ENCODE data around the gene MRPL49. TPM values are rescaled to one million over a fixed set of nuclear protein-coding genes. Genes with fewer than 3 reads are reported as not detected.

Gene MRPL49
- total RNA-seq, 1 experiment from 2014 or later = 52.8 TPM

DNA sequence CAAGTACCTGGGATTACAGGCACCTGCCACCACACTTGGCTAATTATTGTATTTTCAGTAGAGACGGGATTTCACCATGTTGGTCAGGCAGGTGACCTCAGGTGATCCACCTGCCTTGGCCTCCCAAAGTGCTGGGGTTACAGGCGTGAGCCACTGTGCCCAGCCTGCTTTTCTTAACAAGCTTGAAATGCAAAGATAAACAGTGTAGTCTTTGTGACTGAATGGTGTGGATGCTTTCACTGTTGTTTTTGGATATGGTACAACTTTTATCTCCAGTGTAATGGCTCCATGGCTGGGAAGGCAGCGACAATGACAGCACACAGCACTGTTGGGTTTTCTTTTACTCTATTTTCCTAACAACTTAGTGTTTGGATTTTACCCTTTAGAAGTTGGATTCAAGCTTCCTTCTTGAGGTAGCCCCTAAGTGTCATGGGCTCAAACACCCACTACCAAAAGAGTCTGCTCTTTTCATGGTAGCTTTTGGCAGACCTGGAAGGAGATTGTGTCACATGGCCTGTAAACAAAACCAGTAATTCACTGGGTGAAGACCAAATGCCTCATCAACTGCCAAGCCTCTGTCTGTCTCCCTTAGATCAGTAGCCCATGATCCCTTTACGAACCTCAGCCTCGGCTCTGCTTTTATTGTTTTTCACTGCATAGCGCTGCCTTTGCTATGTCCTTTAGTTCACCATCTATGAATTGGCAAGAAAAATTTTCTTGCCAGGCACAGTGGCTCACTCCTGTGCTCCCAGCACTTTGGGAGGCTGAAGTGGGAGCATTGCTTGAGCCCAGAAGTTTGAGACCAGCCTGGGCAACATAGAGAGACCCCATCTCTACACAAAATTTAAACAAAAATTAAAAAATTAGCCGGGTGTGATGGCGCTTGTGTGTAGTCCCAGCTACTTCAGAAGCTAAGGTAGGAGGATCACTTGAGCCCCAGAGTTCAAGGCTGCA is 19.7 kb upstream of the MRPL49 start:
- DNase-seq (ENCODE audit: low spot score) = peak; percentile 27

DNA sequence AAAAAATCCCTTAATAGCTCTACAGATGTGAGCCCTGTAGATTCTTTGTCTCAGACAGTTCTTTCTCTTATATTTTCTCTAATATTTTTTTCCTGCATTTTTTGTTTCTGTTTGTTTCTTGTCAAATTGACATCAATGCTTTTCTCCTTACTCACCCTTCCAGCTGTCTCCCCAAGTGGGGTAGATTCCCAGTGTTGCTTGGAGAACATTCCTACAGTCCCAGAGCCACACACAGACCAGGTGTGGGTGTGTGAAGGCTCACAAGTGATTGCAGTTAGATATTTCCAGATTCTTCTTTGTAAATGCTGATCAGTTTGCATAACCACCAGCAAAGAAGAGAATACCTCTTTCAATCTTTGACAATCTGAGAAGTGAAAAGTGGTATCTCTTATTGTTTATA is 18.6 kb upstream of the MRPL49 start:
- no peak for DNase-seq (ENCODE audit: low spot score)

DNA sequence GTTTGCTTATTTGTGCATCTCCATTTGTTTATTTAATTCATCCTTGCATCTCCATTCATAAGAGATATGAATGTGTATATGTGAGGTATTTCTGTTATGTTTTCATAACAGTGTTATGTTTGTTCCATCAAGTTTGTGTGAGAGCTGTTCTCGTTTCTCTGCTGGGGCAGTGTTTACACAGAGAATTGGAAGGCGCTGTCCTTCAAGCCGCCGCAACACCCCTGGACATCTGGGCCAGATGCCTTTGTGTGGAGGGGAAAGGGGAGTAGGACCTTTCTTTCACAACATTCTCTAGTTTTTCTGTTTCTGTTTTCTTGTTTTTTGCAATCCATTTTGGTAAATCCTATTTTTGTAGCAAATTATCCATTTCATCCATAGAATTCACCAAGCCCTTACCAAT is 17.5 kb upstream of the MRPL49 start:
- no peak for DNase-seq (ENCODE audit: low spot score)

DNA sequence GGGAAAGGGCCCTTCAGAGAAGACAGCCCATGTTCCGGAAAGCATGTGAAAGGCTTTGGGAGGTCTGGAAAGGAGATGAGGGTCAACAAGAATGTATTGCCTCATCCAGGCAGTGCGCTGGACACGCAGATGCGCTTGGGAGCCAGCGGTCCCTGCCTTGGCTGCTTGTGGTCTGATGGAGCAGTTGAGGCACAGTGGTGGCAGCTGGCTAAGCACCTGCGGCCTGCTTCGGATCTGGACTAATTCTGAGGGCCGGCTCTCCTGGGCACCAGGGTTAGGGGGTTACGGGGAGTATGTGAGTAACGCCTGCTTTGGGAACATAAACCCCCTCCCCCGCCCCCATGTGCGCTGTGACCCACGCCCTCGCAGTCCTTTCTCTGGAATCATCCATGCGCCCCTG is 15.0 kb upstream of the MRPL49 start:
- DNase-seq (ENCODE audit: low spot score) = no peak

DNA sequence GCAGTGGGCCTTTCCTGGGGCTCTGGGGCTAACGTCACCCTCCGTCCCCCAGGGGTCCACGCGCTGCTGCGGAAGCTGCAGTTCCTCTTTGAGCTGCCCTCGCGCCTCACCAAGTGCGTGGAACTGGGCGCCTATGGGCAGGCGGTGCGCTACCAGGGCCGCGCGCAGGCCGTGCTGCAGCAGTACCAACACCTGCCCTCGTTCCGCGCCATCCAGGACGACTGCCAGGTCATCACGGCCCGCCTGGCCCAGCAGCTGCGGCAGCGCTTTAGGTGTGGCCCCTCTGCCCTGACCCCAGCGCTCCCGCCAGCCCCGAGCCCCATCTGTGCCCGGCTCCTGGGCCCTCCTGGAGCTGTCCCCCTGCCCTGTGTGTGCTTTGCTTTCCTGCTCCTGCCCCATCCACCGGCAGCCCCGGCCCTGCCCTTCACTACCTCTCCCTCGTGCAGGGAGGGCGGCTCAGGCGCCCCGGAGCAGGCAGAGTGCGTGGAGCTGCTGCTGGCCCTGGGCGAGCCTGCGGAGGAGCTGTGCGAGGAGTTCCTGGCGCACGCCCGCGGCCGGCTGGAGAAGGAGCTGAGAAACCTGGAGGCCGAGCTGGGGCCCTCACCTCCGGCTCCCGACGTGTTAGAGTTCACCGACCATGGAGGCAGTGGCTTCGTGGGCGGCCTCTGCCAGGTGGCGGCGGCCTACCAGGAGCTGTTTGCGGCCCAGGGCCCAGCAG is 14.2 kb upstream of the MRPL49 start:
- DNase-seq (ENCODE audit: low spot score) = no peak

DNA sequence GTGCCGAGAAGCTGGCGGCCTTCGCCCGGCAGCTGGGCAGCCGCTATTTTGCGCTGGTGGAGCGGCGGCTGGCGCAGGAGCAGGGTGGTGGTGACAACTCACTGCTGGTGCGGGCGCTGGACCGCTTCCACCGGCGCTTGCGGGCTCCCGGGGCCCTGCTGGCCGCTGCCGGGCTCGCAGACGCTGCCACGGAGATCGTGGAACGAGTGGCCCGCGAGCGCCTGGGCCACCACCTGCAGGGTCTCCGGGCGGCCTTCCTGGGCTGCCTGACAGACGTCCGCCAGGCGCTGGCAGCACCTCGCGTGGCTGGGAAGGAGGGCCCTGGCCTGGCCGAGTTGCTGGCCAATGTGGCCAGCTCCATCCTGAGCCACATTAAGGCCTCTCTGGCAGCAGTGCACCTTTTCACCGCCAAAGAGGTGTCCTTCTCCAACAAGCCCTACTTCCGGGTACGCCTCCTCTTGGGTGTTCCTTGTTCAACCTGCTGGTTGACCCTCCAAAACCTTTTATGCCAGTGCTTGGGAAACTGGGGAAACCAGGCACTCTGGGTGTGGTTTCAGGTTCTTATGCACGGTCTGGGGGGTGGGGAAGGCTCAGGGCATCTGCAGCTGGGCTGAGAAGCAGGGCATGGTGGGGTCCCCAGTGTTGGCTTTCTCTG is 13.5 kb upstream of the MRPL49 start:
- DNase-seq (ENCODE audit: low spot score) = no peak

DNA sequence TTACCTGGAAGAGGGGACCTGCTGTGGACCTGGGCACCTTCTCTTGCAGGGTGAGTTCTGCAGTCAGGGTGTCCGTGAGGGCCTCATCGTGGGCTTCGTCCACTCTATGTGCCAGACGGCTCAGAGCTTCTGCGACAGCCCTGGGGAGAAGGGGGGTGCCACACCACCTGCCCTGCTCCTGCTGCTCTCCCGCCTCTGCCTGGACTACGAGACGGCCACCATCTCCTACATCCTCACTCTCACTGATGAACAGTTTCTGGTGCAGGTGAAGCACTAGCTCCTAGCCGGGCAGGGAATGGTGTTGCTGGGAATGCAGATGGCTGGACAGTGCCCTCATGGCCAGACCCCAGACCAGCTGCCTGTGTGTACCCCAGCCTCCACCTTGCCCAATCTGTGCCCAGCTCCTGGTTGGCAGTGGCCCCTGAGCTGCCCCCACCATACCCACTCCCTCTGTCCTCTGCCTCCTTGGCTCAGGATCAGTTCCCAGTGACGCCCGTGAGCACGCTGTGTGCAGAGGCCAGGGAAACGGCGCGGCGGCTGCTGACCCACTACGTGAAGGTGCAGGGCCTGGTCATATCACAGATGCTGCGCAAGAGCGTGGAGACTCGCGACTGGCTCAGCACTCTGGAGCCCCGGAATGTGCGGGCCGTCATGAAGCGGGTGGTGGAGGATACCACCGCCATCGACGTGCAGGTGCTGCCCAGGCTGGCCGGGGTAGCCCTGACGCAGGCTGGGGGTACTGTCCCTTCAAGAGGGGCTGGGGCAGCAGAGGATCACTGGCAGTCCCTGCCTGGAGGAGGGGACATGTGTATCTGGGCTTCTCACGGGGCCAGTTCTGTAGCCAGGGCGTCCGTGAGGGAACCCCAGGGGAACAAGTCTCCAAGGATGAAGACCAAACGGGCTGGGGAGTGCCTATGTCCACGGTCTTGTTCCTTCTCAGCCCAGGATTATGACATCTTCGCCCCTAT is 12.6 kb upstream of the MRPL49 start:
- no peak for DNase-seq (ENCODE audit: low spot score)

DNA sequence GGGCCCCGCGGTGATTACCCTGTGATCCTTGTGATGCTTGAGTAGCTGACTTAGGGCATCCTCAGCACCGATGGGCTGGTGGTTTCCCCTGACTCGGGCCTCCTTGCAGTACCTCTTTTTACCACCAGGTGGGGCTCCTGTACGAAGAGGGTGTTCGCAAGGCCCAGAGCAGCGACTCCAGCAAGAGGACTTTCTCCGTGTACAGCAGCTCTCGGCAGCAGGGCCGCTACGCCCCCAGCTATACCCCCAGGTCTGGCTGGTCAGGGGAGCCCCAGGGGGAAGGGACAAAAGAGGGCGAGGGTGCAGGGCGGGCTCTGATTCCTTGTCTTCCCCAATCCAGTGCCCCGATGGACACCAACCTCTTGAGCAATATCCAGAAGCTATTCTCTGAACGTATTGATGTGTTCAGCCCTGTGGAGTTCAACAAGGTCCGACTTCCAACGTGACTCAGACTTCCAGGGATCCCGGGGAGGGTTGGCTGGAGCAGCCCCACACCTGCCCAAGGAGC is 11.7 kb upstream of the MRPL49 start:
- DNase-seq (ENCODE audit: low spot score) = peak; percentile 75

DNA sequence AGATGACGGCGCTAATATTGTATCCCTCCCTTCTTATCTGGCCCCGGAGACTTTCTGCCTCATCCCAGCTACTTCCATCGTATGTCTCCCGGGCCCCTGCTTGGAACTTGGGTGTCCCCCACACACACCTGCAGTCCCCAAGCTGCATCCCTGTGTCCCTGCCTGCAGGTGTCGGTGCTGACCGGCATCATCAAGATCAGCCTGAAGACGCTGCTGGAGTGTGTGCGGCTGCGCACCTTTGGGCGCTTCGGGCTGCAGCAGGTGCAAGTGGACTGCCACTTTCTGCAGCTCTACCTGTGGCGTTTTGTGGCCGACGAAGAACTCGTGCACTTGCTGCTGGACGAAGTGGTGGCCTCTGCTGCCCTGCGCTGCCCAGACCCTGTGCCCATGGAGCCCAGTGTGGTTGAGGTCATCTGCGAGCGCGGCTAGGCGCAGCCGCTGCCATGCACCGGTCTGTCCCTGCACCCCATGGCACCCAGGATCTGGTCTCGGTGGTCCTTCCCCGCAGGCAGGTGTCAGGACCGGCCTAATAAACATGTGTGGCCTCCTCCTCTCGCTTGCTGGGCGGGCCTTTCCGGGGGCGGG is 10.9 kb upstream of the MRPL49 start:
- no peak for DNase-seq (ENCODE audit: low spot score)

DNA sequence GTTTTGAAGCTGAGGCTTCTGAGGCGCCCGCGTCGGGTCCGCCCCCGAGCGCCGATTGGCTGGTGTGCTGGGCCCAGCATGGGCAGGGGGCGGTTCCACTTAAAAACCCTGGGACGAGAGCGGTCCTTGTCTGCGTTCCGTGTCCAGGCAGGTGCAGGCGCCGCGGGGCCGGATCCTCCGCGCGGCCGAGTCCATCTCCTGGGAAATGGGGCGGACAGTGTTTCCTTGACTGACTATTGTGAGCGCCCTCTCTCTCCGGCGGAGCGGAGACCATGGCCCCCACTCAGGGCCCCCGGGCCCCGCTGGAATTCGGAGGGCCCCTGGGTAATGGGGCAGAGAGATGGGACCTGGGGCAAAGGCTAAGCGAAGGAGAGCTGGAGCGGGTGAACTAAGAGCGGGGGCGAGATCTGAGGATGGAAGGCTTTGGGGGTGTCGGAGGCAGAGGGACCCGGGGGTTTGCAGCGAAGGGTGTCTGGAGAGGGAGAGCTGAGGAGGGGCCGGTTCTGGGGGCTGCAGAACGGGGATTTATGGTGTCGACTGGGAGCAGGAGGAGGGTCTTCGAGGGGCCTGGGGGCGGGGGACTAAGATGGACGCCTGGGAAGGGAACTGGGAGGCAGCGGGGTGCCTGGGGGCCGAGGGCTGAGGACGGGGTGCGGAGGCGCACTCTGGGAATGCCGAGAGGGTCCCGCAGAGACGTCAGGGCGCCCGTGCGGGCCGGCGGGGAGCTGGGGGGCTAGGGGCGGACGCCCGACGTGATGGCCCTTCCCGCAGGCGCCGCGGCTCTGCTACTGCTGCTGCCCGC is 10.2 kb upstream of the MRPL49 start, which contains the start of gene TM7SF2:
Gene TM7SF2 (plus strand): TSS at position 129 of the 802 bp plus-strand sequence. CDS start 144 bp downstream, at position 273.
- DNase-seq (ENCODE audit: low spot score) = no peak

DNA sequence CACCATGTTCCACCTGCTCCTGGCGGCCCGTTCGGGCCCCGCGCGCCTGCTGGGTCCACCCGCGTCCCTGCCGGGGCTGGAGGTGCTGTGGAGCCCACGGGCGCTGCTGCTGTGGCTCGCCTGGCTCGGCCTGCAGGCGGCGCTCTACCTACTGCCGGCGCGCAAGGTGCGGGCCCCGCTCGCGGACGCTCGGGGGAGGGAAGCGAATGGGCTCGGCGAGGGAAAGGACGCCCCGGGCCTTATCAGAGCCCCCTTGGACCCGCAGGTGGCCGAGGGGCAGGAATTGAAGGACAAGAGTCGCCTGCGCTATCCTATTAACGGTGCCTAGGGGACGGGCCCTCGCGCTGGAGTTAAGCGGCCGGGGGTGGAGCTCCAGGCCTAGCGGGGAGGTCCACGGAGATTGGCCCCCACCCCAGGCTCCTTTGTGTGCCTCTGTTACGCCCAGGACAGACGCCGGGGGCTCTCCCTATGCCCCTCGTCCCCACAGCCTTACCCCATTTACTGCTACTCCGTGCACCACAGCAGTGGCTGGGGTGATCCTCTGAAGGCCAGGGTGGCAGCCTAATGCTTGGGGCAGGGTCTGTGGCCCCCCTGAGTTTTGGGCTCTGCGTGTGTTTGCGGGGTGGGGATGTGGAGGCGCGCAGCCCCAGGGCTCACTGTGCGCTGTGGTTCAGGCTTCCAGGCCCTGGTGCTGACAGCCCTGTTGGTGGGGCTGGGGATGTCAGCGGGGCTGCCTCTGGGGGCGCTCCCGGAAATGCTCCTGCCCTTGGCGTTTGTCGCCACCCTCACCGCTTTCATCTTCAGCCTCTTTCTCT is 9.4 kb upstream of the MRPL49 start:
- no peak for DNase-seq (ENCODE audit: low spot score)

DNA sequence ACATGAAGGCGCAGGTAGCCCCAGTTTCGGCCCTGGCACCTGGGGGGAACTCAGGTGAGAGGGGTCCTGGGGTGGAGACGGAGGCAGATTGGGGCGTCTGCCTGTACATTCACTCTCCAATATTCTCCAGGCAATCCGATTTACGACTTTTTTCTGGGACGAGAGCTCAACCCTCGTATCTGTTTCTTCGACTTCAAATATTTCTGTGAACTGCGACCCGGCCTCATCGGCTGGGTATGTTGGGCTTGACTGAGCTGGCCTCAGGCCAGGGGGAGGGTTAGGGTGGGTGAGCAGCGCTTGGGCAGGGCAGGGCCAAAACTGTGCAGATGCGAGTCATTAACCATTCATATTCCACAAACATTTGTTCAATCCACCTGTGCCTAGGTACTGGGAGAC is 8.8 kb upstream of the MRPL49 start:
- no peak for DNase-seq (ENCODE audit: low spot score)

DNA sequence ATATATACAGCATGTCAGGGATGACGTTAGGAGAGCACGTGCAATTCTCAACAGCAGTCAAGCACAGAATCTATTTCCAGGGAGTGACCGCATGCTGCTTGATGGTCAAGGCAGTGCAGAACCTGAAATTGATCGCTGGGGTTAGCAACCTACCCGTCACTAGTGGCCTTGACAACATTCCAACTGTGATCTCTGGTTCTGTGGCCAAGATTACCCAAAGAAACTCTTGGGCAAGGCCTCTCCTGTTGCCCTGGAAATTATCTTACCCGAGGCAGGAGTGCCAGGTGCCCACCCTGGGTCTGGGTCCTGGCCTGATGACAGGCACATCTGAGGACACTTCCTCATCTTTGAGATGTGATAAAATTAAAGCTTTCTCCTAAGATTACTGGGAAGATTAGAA is 8.3 kb upstream of the MRPL49 start:
- no peak for DNase-seq (ENCODE audit: low spot score)

DNA sequence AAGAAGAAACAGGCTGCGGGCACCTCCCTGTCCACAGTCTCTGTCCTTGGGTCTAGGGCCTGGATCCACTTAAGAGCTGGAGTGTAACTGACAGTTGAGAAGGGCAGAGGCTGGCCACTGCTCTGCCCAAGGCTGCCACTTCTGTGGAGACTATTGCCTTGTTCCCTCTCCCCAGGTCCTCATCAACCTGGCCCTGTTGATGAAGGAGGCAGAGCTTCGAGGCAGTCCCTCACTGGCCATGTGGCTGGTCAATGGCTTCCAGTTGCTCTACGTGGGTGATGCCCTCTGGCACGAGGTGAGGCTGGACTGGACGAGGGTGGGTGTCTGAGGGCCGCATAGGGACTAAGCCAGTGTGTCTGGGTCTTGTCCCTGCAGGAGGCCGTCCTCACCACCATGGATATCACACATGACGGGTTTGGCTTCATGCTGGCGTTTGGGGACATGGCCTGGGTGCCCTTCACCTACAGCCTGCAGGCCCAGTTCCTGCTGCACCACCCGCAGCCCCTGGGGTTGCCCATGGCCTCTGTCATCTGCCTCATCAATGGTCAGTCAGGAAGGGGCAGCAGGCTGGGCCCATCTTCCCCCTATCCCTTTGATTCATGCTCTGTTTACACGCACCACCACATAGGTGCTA is 7.5 kb upstream of the MRPL49 start:
- DNase-seq (ENCODE audit: low spot score) = no peak

DNA sequence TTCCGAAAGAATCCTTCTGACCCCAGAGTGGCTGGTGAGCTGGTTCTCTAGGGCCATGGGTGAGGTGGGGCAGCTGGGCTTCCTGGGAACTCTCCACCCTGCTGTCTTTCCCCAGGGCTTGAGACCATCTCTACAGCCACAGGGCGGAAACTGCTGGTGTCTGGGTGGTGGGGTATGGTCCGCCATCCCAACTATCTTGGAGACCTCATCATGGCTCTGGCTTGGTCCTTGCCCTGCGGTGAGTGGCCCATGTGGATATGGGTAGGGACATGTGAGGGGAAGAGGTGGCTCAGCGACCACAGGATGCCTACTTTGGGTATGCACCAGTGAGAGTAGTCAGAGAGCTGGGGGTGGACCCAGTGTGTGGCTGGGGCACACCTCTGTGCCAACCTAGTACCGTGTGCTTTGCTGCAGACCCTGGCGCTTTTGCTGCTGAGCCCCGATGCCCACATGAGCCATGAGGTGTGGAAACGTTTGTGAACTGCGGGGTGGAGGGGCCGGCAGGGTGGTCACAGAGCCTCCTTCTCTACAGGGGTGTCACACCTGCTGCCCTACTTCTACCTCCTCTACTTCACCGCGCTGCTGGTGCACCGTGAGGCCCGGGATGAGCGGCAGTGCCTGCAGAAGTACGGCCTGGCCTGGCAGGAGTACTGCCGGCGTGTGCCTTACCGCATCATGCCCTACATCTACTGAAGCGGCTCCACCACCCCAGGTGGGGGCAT is 6.6 kb upstream of the MRPL49 start:
- DNase-seq (ENCODE audit: low spot score) = no peak

DNA sequence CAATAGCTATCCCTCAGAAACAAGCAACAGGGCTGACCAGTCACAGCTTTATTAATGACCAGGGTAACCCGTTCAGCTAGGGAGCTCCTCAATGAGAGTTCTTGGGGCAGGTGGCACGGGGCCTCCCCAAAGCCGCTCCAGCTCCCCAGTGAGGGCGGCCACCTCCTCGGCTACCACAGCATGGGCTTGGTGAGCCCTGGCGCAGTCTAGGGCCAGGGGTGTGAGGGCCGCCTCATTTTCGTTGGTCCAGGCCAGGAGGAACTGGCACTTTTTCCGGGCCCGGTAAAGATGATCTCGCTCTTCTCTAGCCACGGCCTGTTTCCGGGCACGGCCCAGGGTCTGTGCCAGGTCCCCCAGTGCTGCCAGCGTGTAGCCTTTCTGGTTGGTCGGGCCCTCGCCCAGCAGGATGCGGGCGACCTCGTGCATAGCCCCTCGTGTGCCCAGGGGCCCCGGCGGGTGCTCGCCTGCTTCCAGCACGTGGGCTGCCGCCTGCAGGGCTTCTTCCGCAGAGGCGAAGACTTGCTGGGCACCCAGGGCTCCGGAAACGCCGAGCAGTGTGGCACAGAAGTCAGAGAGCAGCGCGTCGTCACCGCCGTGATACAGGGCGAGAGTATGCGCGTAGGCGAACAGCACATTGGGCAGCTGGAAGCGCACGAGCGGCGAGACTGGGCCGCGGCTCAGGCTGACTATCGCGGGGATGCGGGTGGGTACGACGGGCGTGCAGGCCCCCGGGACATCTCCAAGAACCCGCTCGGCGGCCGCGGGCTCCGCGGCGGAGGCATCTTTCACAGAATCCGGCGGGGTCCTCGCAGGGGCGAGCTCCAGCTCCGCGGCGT is 5.5 kb upstream of the MRPL49 start:
- DNase-seq (ENCODE audit: low spot score) = no peak
